H1 (cell line): Measurements from ENCODE around the gene TOMT. TPM values are rescaled to one million over a fixed set of nuclear protein-coding genes. Genes with fewer than 3 reads are reported as not detected.
A peak's percentile ranks its signal among the peaks of the same experiment; 100 is the strongest.

ENCODE experiments used
- CTCF ChIA-PET: fragments of 300-600 bp; sonication (Branson Sonifier 250); formaldehyde crosslinking; loops from one replicate; lab custom pipeline; 2021; ENCODE audit not compliant: partially characterized antibody; lab: Charles Lee
- POLR2A ChIA-PET: fragments of 300-600 bp; sonication (Branson Sonifier 250); formaldehyde crosslinking; loops from one replicate; lab custom pipeline; 2021; ENCODE audit warnings: inconsistent platforms; ENCODE audit not compliant: partially characterized antibody; lab: Charles Lee
- DNase-seq, 2 experiments: peaks; one replicate each; pipeline versions ENCODE4 v3.0.0 to v3.0.0-alpha.2; 2010 to 2022; ENCODE audit warnings: low spot score in 2 of 2, low read depth in 1 of 2, mixed read lengths in 1 of 2
- FAIRE-seq: peaks from 2 replicates; lab custom pipeline; 2011; peaks lifted over from hg19 to GRCh38; lab: Jason Lieb, UNC
- H2AFZ ChIP-seq: 2 replicates; pipeline ENCODE4 v1.8.1; 2012; ENCODE audit warnings: low read length, inconsistent platforms
- H2AK5ac ChIP-seq: 2 replicates; pipeline ENCODE4 v1.6.1; 2013; ENCODE audit warnings: low read depth, low read length
- H2BK120ac ChIP-seq: replicated peaks from 2 replicates; pipeline ENCODE3; 2013; ENCODE audit warnings: low read depth, low read length, inconsistent platforms
- H2BK12ac ChIP-seq: 2 replicates; pipeline ENCODE4 v1.6.1; 2013; ENCODE audit warnings: low read depth, low read length
- H2BK15ac ChIP-seq: 2 replicates; pipeline ENCODE4 v1.6.1; 2013; ENCODE audit warnings: low read length
- H2BK20ac ChIP-seq: 2 replicates; pipeline ENCODE4 v1.6.1; 2013; ENCODE audit warnings: low read length
- H2BK5ac ChIP-seq: 2 replicates; pipeline ENCODE4 v1.6.1; 2013; ENCODE audit warnings: low read depth, low read length
- H3K14ac ChIP-seq: 2 replicates; pipeline ENCODE4 v1.6.1; 2013; ENCODE audit warnings: inconsistent platforms; ENCODE audit not compliant: insufficient read length
- H3K18ac ChIP-seq: 2 replicates; pipeline ENCODE4 v1.6.1; 2013; ENCODE audit warnings: low read length; ENCODE audit errors: extremely low read depth
- H3K23ac ChIP-seq: 2 replicates; pipeline ENCODE4 v1.6.1; 2013; ENCODE audit warnings: inconsistent platforms; ENCODE audit not compliant: insufficient read length
- H3K23me2 ChIP-seq: 2 replicates; pipeline ENCODE4 v1.6.1; 2013; ENCODE audit warnings: low read depth, low read length
- H3K27ac ChIP-seq: 2 replicates; pipeline ENCODE4 v1.6.1; 2011; ENCODE audit warnings: low read depth, low read length, inconsistent platforms
- H3K27me3 ChIP-seq, 4 experiments: replicated peaks in 1 of 4; 1 replicate in 1 of 4; 2 replicates in 3 of 4; pipeline versions ENCODE4 v1.6.1 to v1.8.1; 2011 to 2013; ENCODE audit warnings: low read length in 3 of 4, mild to moderate bottlenecking in 3 of 4, inconsistent platforms in 2 of 4, mixed read lengths in 2 of 4, moderate library complexity in 1 of 4; ENCODE audit not compliant: control insufficient read depth in 3 of 4, insufficient read depth in 3 of 4; ENCODE audit errors: extremely low read depth in 1 of 4
- H3K36me3 ChIP-seq, 4 experiments: 2 replicates each; pipeline versions ENCODE4 v1.6.1 to v1.8.1; 2011 to 2013; ENCODE audit warnings: mild to moderate bottlenecking in 4 of 4, low read length in 3 of 4, moderate library complexity in 2 of 4, control low read depth in 1 of 4, inconsistent platforms in 1 of 4; ENCODE audit not compliant: insufficient read depth in 4 of 4, control insufficient read depth in 2 of 4
- H3K4ac ChIP-seq: replicated peaks from 2 replicates; pipeline ENCODE3; 2013; ENCODE audit warnings: low read length, low read depth, mixed read lengths, inconsistent platforms; ENCODE audit not compliant: insufficient read length
- H3K4me1 ChIP-seq, 4 experiments: replicated peaks in 1 of 4; 1 replicate in 1 of 4; 2 replicates in 3 of 4; pipeline versions ENCODE4 v1.6.1 to v1.8.1; 2011 to 2013; ENCODE audit warnings: low read length in 3 of 4, inconsistent platforms in 2 of 4, mixed read lengths in 1 of 4; ENCODE audit not compliant: insufficient read depth in 4 of 4, control insufficient read depth in 3 of 4
- H3K4me2 ChIP-seq, 2 experiments: 2 replicates each; pipeline versions ENCODE4 v1.6.1 to v1.8.1; 2011 to 2013; ENCODE audit warnings: low read depth in 2 of 2, low read length in 2 of 2, control low read depth in 1 of 2, inconsistent platforms in 1 of 2, mild to moderate bottlenecking in 1 of 2; ENCODE audit not compliant: insufficient read depth in 1 of 2
- H3K4me3 ChIP-seq, 4 experiments: fragments of 200-600, 300-600 bp in 1 of 4; sonication (generic), shearing (Covaris generic), sonication (Bioruptor Twin) in 1 of 4; 2 replicates each; pipeline versions ENCODE4 v1.5.1 to v1.8.1; 2011 to 2016; ENCODE audit warnings: low read length in 4 of 4, low read depth in 3 of 4, control low read depth in 2 of 4, inconsistent platforms in 2 of 4, mild to moderate bottlenecking in 2 of 4, mixed read lengths in 1 of 4, moderate library complexity in 1 of 4; ENCODE audit not compliant: insufficient read depth in 2 of 4; ENCODE audit errors: extremely low read depth in 1 of 4
- H3K56ac ChIP-seq: replicated peaks from 2 replicates; pipeline ENCODE3; 2013; ENCODE audit warnings: low read depth, mild to moderate bottlenecking, mixed read lengths, low read length, inconsistent platforms; ENCODE audit not compliant: insufficient read length
- H3K79me1 ChIP-seq: 2 replicates; pipeline ENCODE4 v1.6.1; 2013; ENCODE audit warnings: low read depth, low read length, control low read depth
- H3K79me2 ChIP-seq, 2 experiments: 2 replicates each; pipeline versions ENCODE4 v1.6.1 to v1.8.1; 2012 to 2013; ENCODE audit warnings: low read length in 2 of 2, mild to moderate bottlenecking in 2 of 2, inconsistent platforms in 1 of 2; ENCODE audit not compliant: insufficient read depth in 2 of 2, control insufficient read depth in 1 of 2
- H3K9ac ChIP-seq, 4 experiments: replicated peaks in 1 of 4; 1 replicate in 1 of 4; 2 replicates in 3 of 4; pipeline versions ENCODE4 v1.6.1 to v1.8.1; 2011 to 2013; ENCODE audit warnings: low read depth in 3 of 4, low read length in 3 of 4, control low read depth in 2 of 4, mild to moderate bottlenecking in 2 of 4, moderate library complexity in 2 of 4, inconsistent platforms in 1 of 4; ENCODE audit errors: extremely low read depth in 1 of 4
- H3K9me3 ChIP-seq, 2 experiments: 2 replicates each; pipeline versions ENCODE4 v1.6.1 to v1.8.1; 2012 to 2013; ENCODE audit warnings: mild to moderate bottlenecking in 2 of 2, moderate library complexity in 2 of 2, control low read depth in 1 of 2, inconsistent platforms in 1 of 2, low read depth in 1 of 2, low read length in 1 of 2, mixed read lengths in 1 of 2; ENCODE audit not compliant: insufficient read depth in 2 of 2
- H4K20me1 ChIP-seq, 2 experiments: replicated peaks in 1 of 2; 2 replicates each; pipeline versions ENCODE3 to v1.8.1; 2011 to 2013; ENCODE audit warnings: inconsistent platforms in 2 of 2, low read length in 2 of 2, mild to moderate bottlenecking in 1 of 2; ENCODE audit not compliant: insufficient read depth in 2 of 2, control insufficient read depth in 1 of 2
- H4K5ac ChIP-seq: 2 replicates; pipeline ENCODE4 v1.6.1; 2013; ENCODE audit warnings: low read length, low read depth, mixed read lengths, inconsistent platforms; ENCODE audit not compliant: insufficient read length
- H4K8ac ChIP-seq: 2 replicates; pipeline ENCODE4 v1.8.0; 2013; ENCODE audit warnings: mild to moderate bottlenecking, moderate library complexity, low read length, inconsistent platforms; ENCODE audit not compliant: insufficient read depth; ENCODE audit errors: extremely low read depth
- H4K91ac ChIP-seq: replicated peaks from 2 replicates; pipeline ENCODE3; 2013; ENCODE audit warnings: low read length, mixed read lengths, inconsistent platforms; ENCODE audit not compliant: insufficient read length
- BRCA1 ChIP-seq: IDR thresholded peaks from 2 replicates; pipeline ENCODE4 v1.6.1; 2012; ENCODE audit warnings: low read depth, low read length, improper control_type of control experiment
- CEBPB ChIP-seq: IDR thresholded peaks from 2 replicates; pipeline ENCODE4 v1.6.1; 2012; ENCODE audit warnings: low read depth, low read length
- HDAC2 ChIP-seq, 2 experiments: fragments of 300-600 bp in 1 of 2; sonication (generic) in 1 of 2; IDR thresholded peaks; 2 replicates each; pipeline ENCODE4 v1.6.1; 2011 to 2012; ENCODE audit warnings: low read depth in 2 of 2, low read length in 2 of 2, mild to moderate bottlenecking in 2 of 2, moderate library complexity in 2 of 2, borderline replicate concordance in 1 of 2, inconsistent platforms in 1 of 2
- MAFK ChIP-seq: IDR thresholded peaks from 2 replicates; pipeline ENCODE4 v1.6.1; 2012; ENCODE audit warnings: low read depth, mild to moderate bottlenecking, improper control_type of control experiment, low read length
- NRF1 ChIP-seq: IDR thresholded peaks from 2 replicates; pipeline ENCODE4 v1.6.1; 2011; ENCODE audit warnings: mild to moderate bottlenecking, low read depth, low read length, improper control_type of control experiment
- POLR2AphosphoS5 ChIP-seq: IDR thresholded peaks from 2 replicates; pipeline ENCODE4 v1.6.1; 2011; ENCODE audit warnings: low read depth, low read length
- SP4 ChIP-seq: IDR thresholded peaks from 2 replicates; pipeline ENCODE4 v1.6.1; 2012; ENCODE audit warnings: low read length, inconsistent platforms
- WGBS, 2 experiments: shearing (Covaris generic) in 1 of 2; methylation state at CpG; one replicate each; pipeline versions ENCODE4 v1.1.6 to v1.1.7; 2013 to 2015; ENCODE audit warnings: low lambda C conversion rate in 2 of 2, mixed read lengths in 2 of 2, inconsistent platforms in 1 of 2, low coverage in 1 of 2, missing lambda C conversion rate in 1 of 2; ENCODE audit not compliant: insufficient replicate concordance in 2 of 2, insufficient coverage in 1 of 2, insufficient read length in 1 of 2; ENCODE audit errors: extremely low coverage in 1 of 2, missing lambda C conversion rate in 1 of 2; 5-methylcytosine and 5-hydroxymethylcytosine counted together
- polyA plus RNA-seq, 7 experiments: library from polyadenylated mRNA; depleted of rRNA in 3 of 7; stranded (reverse) in 5 of 7; unstranded in 2 of 7; fragments of >200 nt in 5 of 7; fragments of 200-250 nt in 2 of 7; gene quantifications; 1 replicate in 5 of 7; 2 replicates in 1 of 7; 4 replicates in 1 of 7; pipeline versions ENCODE4 v1.2.1 to v1.2.3, GENCODE V29; 2011 to 2013; ENCODE audit warnings: missing spikeins in 2 of 7, mixed read lengths in 2 of 7
- total RNA-seq: library from RNA; stranded (reverse); fragmentation: NEBNext Ultra II Directional; extraction: Animal tissue kit (Norgen Biotek cat#: 25700); gene quantifications from 2 replicates; pipeline ENCODE4 v1.2.1, GENCODE V29; 2021
- TF ChIP-seq, protein P1 (sequence below): IDR thresholded peaks from 2 replicates; pipeline ENCODE4 v1.6.1; 2012; ENCODE audit warnings: low read length, inconsistent platforms

The TOMT gene
- total and polyA plus RNA-seq, 2 of the 8 experiments (the other 6 are each of a cell fraction or from before 2014, with no cell fraction given) = 0.11 TPM; not detected in 1

DNA sequence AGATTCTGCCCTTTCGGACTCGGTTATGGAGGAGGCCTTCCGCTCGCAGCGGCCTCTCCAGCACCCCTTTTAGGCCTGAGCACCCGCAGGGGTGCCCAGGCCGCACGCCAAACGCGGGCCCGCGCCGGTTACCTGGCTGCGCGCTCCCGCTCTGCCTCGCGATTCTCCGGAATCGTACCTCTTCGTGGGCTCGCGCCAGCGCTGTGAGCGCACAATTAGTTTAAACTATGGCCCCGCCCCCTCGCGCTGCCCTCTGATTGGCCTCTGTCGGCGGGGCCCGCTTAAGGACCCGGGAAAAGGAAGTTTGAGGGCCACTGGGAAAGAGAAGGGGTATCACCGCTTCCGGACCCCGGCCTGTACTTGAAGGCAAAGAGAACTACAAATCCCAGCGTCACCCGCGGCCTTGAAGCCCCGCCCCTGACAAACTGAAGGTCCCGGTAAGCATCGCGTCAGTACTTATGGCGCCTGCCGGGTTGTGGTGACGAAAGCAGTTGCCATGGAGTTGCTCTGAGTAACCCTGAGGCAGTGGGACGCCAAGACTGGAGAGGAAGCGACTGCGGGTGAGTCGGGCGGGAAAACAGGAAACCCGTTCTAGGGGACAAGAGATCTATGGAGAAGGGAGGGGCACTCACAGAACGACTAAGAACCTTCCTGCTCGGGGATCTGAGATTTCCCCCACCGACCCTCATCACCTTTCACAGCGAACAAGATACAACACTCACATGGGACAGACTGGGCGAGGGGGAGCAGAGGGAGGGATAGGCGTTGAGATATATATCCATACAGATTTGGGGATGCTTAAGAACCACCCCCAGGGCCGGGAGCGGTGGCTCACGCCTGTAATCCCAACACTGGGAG is 25.2 kb upstream of the TOMT start, which contains the start of the genes LRRC51 and NUMA1:
LRRC51 (plus strand) TSS at position 525 of the 858 bp plus-strand sequence. CDS start 8,234 bp downstream, outside the sequence.
NUMA1 (minus strand) TSS at position 217 of the 858 bp plus-strand sequence. CDS start 44,599 bp downstream, outside the sequence.
- peak; percentile 98 to 100 for DNase-seq
- TF ChIP-seq, protein P1, sequence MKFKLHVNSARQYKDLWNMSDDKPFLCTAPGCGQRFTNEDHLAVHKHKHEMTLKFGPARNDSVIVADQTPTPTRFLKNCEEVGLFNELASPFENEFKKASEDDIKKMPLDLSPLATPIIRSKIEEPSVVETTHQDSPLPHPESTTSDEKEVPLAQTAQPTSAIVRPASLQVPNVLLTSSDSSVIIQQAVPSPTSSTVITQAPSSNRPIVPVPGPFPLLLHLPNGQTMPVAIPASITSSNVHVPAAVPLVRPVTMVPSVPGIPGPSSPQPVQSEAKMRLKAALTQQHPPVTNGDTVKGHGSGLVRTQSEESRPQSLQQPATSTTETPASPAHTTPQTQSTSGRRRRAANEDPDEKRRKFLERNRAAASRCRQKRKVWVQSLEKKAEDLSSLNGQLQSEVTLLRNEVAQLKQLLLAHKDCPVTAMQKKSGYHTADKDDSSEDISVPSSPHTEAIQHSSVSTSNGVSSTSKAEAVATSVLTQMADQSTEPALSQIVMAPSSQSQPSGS = 0 out of 2 replicates have a peak, but pooled peaks have one; percentile 38
- no peak for TF ChIP-seq MAFK
- TF ChIP-seq NRF1 = no peak
- no peak for TF ChIP-seq BRCA1
- peak; percentile 70 for TF ChIP-seq POLR2AphosphoS5
- TF ChIP-seq HDAC2 (IDR thresholded peaks at IDR 0.05; ENCODE audit: borderline replicate concordance in 1 of 2, low read depth in 2 of 2, low read length in 2 of 2) = no peak; a peak in 1 of 4 replicates
- peak; percentile 51; the same call in 1 of the 2 replicates for TF ChIP-seq CEBPB
- TF ChIP-seq SP4 = peak; percentile 87; the same call in 1 of the 2 replicates

More for the DNA sequence above, 25.2 kb upstream of the TOMT start, which contains the start of the genes LRRC51 and NUMA1:
- Histone ChIP-seq H3K79me1 (no peaks in the 10 kb centered on the region; the same call in 1 of the 2 replicates), H3K9me3 (no peaks in the 10 kb centered on the region), H4K5ac (peak within 1 kb of the TSS; percentile 49), H3K79me2 (peaks cover 13 to 44% of the 10 kb centered on the region in 2 experiments; a peak in 3 of 4 replicates), H2BK20ac (no peak within 1 kb of the TSS), H3K4me1 (no peaks in the 10 kb centered on the region; a peak in 2 of 7 replicates), H3K23ac (no peak within 1 kb of the TSS), H2AK5ac (0 out of 2 replicates have a peak within 1 kb of the TSS, but pooled peaks have one; percentile 19), H3K14ac (no peak within 1 kb of the TSS), H4K8ac (peak within 1 kb of the TSS; percentile 88; the same call in 1 of the 2 replicates), H2BK12ac (peak within 1 kb of the TSS; percentile 96), H3K27me3 (no peaks in the 10 kb centered on the region), H3K36me3 (no peaks in the 10 kb centered on the region; a peak in 1 of 8 replicates), H3K9ac (peak within 1 kb of the TSS; percentile 57 to 87 (median 74)), H3K4me2 (peak within 1 kb of the TSS; percentile 79 to 86), H4K91ac (peak within 1 kb of the TSS; percentile 23), H2BK5ac (peak within 1 kb of the TSS; percentile 95), H3K4ac (peak within 1 kb of the TSS; percentile 85), H2BK120ac (no peak within 1 kb of the TSS), H3K18ac (peak within 1 kb of the TSS; percentile 96), H3K4me3 (peak within 1 kb of the TSS; percentile 66 to 100 (median 86)), H4K20me1 (peaks cover 2 to 4% of the 10 kb centered on the region in 2 experiments), H3K23me2 (peaks cover 4% of the 10 kb centered on the region; the same call in 1 of the 2 replicates), H2BK15ac (0 out of 2 replicates have a peak within 1 kb of the TSS, but pooled peaks have one; percentile 88), H2AFZ (0 out of 2 replicates have a peak within 1 kb of the TSS, but pooled peaks have one; percentile 10), H3K27ac (peak within 1 kb of the TSS; percentile 84), H3K56ac (peak within 1 kb of the TSS; percentile 80)
- ChIA-PET CTCF (interaction anchor here (2.3 to 2.5 kb wide), 3 partner anchors 50 to 56 kb away, joined by 7 to 13 read pairs (median 10); no protein-coding TSS in a partner anchor), POLR2A (interaction anchor here (1.0 to 8.4 kb wide), 6 partner anchors 10 to 55 kb away, joined by 3 to 144 read pairs (median 8); partner anchors contain the start of genes ANAPC15 and LAMTOR1)
- FAIRE-seq = peak; percentile 90
- 3% methylated on average over 56 of the region's 60 CpGs; no CpG with 5 or more reads in 1 of the 2 experiments for WGBS, 2 experiments
